ENCODE measurements around the gene ATP6V0B. TPM values are rescaled to one million over a fixed set of nuclear protein-coding genes. Genes with fewer than 3 reads are reported as not detected.

The ATP6V0B gene
- total and polyA plus RNA-seq, 9 of the 15 experiments (the other 6 are each of a cell fraction or from before 2014, with no cell fraction given): 137 to 328 (median 220) TPM

GRCh38 chr1:43979528-43980254, 4.9 kb downstream of the ATP6V0B start (continued):
- TF ChIP-seq ZBTB33 (CRISPR knock-in tag; IDR thresholded peaks at IDR 0.05) (0 out of 2 replicates have a peak, but pooled peaks have one; percentile 34), NR2F6 (CRISPR knock-in tag; IDR thresholded peaks at IDR 0.05) (no peak), MXI1 (IDR thresholded peaks at IDR 0.05; ENCODE audit: low read depth, low read length) (peak; percentile 91), TAL1 (IDR thresholded peaks at IDR 0.05) (no peak), NCOA6 (IDR thresholded peaks at IDR 0.05) (no peak), BRD4 (IDR thresholded peaks at IDR 0.05) (no peak), RAD51 (IDR thresholded peaks at IDR 0.05; ENCODE audit: borderline replicate concordance, low read depth) (peak; percentile 55; the same call in 1 of the 2 replicates), MAX (CRISPR knock-in tag; IDR thresholded peaks at IDR 0.05) (peak; percentile 97), LARP7 (IDR thresholded peaks at IDR 0.05) (no peak), VEZF1 (CRISPR knock-in tag; IDR thresholded peaks at IDR 0.05) (peak; percentile 31), KAT7 (CRISPR knock-in tag; IDR thresholded peaks at IDR 0.05; ENCODE audit: borderline replicate concordance) (no peak), STAG1 (CRISPR knock-in tag; IDR thresholded peaks at IDR 0.05; ENCODE audit: borderline replicate concordance) (no peak), LCOR (CRISPR knock-in tag; IDR thresholded peaks at IDR 0.05) (no peak), CBFA2T2 (conservative IDR thresholded peaks at IDR 0.05) (0 out of 2 replicates have a peak, but pooled peaks have one; percentile 11), SMAD4 (CRISPR knock-in tag; conservative IDR thresholded peaks at IDR 0.05) (peak; percentile 40; the same call in 1 of the 2 replicates), SRF (CRISPR knock-in tag; IDR thresholded peaks at IDR 0.05) (no peak), BMI1 (IDR thresholded peaks at IDR 0.05; ENCODE audit: low read length) (no peak), ZFP91 (CRISPR knock-in tag; IDR thresholded peaks at IDR 0.05) (no peak), NR4A1 (CRISPR knock-in tag; IDR thresholded peaks at IDR 0.05) (no peak), NR4A1 (tag; IDR thresholded peaks at IDR 0.05) (no peak), ZNF280B (CRISPR knock-in tag; IDR thresholded peaks at IDR 0.05) (no peak)

Measured in K562 (cell line).